ENCODE data around the gene SLC27A3.
"Not testable (repeated sequence)": the region's sequence is repeated elsewhere in the genome, so short reads cannot be mapped to it uniquely, and the experiment has no call there.

The SLC27A3 gene

DNA sequence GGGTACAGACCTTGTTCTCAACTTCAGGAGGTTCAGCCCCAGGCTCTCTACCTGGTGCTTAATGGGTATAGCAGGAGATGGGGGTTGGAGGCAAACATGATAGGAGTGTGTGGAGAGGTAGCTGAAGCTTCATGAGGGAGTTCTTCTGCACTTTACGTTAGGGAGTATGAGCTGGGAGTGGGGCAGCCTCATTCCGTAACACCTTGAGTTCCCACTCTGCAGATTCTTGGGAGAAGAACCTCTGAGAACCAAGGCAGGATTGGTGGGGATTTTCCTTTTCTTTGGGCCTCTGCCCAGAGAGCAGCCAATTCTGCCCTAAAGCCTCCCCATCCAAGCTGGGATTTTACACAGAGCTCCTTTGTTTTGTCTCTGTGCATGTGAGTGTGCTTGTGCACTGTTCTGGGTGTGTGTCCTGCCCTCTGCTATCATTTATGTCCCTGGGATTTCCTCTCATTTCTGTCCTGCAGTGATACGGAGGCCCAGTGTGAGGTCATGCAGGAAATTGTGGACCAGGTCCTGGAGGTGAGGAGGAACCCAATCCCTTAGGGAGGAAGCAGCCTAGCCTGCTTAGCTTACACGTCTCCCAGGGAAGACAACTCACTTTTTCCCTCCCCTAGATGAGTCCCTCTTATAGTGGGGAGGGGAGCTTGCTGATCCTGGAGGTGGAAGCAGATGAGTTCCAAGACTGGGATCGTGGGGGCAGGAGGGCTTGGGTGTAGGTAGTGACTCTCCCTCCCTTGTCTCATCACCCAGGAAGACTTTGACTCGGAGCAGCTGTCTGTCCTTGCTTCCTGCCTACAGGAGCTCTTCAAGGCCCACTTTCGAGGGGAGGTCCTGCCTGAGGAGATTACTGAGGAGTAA, 11.6 kb upstream of the SLC27A3 start:
- no peak for DNase-seq (ENCODE audit: low read depth in 2 of 2)

DNA sequence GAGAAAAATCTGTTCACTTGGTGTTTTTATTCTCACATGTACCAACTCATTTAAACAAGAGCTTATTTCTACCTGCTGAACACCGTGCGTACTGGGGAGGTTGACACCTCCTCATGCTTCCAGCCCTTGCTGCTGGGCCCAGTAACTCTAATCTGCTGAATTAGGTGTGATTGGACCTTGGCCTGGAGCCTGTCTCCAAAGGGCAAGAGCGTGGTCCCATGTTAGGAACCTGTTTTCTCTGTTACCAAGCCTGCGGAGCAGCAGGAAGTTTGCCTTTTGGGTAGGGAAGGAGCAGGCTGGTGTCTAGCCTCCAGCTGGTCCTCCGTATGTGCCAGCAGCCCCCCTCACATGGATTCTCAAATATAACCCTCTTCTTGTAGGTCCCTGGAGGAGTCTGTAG, 10.9 kb upstream of the SLC27A3 start:
- no peak for DNase-seq (ENCODE audit: low read depth in 2 of 2)

DNA sequence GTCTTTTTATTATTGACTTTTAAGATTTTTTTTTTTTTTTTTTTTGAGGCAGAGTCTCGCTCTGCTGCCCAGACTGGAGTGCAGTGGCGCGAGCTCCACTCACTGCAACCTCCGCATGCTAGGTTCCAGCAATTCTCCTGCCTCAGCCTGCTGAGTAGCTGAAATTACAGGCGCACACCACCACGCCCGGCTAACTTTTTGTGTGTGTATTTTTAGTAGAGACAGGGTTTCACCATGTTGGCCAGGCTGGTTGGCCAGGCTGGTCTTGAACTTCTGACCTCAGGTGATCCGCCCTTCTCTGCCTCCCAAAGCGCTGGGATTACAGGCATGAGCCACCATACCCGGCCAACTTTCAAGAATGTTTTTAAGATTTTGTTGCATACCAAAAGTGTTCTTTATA, 8.5 kb upstream of the SLC27A3 start:
- not testable (repeated sequence) for DNase-seq (ENCODE audit: low read depth in 2 of 2)

DNA sequence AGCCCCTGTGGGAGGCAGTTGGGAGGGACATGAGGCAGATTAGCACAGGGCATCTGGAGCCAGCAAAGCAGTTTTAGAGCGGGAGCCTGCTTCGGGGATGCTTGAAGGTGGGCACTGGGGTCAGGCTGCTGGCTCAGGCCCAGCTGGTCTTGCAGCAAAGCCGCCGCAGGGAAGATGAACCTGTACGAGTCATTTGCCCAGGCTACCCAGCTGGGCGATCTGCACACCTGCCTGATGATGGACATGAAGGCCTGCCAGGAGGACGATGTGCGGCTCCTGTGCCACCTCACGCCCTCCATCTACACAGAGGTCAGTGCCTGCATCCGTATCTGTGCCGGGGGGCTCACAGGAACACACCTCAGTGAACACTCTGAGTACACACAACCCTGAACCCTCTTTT, 7.7 kb upstream of the SLC27A3 start:
- DNase-seq (ENCODE audit: low read depth in 2 of 2): no peak

DNA sequence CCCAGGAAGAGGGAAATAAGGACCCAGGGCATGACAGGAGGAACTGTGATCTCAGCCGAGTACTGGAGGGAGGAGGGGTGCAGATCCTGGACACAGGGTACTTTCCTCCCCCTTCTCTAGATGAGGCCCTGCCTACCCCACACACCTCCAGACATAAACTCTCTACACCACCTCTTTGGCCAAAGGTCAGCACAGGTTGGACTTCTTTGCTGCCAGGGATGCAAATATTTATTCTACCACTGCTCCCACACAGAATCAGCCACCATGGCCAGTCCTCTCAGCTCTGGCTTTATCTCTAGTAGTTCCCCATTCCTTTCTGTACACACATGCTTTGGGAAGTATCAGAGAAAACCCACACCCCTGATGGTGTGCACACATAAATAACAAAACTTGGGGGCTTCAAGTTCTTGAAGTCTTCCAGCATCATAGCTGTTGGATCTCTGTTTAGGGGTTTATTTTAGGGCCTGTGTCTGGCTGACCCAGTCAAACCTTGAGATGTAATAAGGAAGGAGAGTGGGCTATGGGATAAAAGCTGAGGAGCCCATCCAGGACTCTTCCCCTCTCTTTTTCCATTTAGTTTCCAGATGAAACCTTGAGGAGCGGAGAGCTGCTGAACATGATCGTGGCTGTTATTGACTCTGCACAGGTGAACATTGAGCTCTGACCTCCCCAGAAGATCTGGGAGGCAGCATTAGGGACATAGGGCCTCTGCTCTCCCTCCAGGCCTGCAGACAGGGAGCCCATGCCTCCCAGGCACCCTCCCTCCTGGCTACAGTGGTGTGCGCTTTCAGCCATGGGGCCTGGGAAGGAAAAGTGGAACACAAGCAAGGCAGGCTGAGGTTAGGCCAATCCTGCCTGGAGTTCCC, 6.7 kb upstream of the SLC27A3 start:
- no peak for DNase-seq (ENCODE audit: low read depth in 2 of 2)

DNA sequence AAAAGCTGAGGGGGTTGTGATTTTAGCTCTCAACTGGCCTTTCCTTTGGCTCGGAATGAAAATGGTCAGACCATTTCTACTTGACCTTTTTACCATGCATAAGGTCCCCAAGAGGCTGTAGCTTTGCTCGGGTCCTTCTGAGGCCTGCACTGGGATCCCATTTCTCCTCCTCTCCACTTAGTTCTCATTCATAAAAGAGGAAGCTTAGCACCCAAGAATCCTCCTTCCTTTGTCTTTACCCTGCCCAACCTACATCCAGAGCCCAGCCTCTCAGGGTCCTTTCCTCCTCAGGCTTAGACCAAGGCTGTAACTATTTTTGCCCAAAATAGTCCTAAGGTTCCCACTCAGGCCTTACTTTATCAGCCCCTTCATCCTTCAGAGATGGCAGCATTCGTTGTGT, 6.0 kb upstream of the SLC27A3 start:
- no peak for DNase-seq (ENCODE audit: low read depth in 2 of 2)

DNA sequence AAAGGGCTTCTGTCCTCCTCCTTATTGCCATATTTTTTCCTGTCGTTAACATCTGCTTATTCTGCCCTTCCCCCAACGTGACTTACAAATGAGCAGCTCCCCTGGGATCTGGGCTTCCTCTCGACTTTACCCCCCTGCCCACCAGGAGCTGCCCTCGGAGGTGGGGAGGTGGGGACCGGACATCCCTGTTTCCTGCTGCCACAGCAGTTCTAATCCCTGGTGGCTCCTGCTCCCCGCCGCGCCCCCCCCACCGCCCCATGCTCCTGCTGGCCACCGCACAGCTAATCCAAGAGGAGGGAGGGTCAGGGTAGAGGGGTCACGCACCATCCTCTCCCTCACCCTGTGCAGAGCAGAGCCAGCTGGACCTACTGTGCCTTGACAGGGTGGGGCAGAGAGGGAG, 4.4 kb upstream of the SLC27A3 start:
- DNase-seq (ENCODE audit: low read depth in 2 of 2): no peak

DNA sequence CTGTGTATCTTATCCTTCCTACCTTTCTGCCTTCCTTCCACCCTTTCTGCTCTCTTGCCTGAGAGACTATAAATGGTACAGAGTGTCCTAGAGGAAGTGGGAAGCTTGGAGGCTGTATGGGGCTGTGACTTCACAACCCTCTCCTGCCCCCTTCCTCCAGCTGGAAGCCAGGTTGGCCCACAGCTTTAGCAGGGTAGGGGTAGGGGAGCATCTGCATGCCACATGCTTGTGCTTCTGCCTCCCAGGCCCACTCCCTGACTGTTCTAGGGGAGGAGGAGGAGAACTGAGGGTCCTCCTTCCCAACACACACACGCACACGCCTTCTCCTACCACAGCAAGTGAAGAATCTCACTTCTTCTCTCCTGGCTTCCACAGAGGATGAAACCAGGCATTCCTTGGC, 3.9 kb upstream of the SLC27A3 start:
- DNase-seq (ENCODE audit: low read depth in 2 of 2): no peak

DNA sequence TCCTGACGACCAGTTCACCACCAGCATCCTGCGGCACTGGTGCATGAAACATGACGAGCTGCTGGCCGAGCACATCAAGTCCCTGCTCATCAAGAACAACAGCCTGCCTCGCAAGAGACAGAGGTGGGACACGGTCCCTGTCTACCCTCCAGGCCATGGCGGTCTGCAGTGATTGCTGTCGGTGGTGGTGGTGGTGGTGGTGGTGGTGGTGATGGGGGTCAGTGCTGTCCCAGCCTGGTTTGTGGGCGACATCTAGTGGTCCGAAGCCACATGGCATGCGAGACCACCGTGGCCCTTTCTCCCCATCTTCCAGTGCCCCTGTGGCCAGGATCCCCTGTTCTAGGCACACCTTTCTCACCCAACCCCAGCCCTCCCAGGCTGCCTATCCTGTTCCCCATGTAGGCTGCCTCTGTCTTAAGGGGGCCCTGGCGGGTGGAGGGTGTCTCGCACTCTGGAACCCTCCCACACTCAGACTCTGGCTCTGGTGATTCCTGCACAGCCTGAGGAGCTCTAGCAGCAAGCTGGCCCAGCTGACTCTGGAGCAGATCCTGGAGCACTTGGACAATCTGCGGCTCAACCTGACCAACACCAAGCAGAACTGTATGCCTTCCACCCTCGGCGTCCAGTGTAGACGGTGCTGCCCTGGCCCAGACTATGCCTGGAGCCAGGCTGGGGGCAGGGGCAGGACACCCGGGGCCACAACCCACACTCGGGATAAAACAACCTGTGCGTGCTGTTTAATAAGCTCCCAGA, 3.2 kb upstream of the SLC27A3 start:
- DNase-seq (ENCODE audit: low read depth in 2 of 2): no peak

DNA sequence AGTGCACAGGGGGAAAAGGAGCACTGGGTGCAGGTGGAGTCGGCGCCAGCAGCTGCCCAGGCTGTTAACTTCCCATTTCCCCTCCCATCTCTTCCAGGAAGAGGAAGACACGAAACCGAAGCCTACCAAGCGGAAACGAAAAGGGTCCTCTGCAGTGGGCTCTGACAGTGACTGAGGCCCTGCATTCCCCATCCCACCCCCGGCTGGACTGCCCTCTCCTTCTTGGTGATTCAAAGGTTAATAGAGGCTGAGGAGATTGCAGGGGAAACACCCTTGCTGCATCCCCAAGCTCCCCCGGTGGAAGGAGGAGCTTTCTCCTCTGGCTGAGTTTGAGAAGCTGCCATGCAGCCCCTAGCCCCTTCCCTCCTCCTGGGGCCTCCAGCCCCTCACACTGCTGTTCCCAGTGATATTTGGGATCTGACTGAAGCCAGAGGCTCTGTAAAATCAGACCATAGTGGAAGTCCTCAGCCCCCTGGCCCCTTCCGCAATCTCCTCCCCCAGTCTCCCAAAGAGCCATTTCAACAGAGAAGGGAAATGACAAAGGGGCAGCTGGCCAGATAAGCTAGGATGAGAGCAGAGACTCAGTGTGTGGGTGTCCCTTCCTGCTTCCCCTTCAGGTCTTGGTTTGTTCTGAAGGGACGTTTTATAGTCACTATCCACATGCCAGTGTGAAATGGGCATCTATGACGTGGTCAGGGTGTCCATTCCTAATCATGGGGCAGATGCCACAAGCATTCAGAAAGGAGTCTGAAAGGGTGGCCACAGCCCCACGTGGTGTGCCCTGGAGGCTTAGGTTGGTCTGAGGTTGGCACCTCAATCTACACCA, 1.9 kb upstream of the SLC27A3 start:
- DNase-seq (ENCODE audit: low read depth in 2 of 2): no peak

DNA sequence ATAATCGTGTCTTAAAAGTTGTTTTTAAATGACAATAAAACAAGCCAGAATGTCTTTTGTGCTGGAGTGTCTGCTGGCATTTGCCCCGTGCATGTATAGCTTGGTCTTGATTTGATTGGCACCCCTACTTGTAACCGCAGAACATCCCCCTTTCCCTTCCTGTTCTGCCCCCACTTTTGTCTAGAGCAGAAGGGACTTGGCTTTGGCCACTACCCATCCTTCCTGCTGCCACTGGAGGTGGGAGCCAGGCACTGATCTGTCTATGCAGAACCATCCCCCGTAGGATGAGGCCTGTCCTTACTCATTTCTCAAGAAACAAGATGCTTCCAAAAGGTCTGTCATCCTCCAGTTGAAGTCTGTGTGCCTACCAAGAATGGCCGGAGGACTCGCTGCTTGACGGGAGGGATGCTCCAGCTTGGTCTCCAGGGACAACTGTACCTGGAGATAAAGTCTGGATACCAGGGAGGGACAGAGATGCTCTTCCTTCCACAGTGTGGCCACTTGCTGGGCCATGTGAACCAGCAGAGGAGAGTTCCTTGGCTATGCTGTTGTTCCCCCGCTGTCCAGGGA, 1.1 kb upstream of the SLC27A3 start:
- no peak for DNase-seq (ENCODE audit: low read depth in 2 of 2)

DNA sequence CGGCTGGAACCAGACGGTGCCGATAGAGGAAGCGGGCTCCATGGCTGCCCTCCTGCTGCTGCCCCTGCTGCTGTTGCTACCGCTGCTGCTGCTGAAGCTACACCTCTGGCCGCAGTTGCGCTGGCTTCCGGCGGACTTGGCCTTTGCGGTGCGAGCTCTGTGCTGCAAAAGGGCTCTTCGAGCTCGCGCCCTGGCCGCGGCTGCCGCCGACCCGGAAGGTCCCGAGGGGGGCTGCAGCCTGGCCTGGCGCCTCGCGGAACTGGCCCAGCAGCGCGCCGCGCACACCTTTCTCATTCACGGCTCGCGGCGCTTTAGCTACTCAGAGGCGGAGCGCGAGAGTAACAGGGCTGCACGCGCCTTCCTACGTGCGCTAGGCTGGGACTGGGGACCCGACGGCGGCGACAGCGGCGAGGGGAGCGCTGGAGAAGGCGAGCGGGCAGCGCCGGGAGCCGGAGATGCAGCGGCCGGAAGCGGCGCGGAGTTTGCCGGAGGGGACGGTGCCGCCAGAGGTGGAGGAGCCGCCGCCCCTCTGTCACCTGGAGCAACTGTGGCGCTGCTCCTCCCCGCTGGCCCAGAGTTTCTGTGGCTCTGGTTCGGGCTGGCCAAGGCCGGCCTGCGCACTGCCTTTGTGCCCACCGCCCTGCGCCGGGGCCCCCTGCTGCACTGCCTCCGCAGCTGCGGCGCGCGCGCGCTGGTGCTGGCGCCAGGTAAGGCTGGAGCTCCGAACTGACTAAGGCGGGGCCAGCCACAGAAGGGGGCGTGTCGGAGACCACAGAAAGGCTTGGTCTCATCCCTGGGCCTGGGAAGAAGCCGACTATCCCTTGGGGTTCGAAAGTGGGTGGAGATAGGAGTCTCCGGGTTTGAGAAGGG, 486 bp downstream of the SLC27A3 start:
- DNase-seq (ENCODE audit: low read depth in 2 of 2): peak; percentile 35 to 51

DNA sequence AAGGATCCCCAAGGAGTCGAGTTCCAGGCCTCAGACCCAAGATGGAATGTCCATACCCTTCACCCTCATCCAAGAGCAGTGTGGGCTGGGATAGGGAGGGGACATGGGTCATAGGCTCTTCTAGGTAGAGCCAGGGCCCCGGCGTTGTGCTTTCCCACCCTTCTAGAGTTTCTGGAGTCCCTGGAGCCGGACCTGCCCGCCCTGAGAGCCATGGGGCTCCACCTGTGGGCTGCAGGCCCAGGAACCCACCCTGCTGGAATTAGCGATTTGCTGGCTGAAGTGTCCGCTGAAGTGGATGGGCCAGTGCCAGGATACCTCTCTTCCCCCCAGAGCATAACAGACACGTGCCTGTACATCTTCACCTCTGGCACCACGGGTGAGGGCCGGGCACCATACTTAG, 1.1 kb downstream of the SLC27A3 start:
- DNase-seq (ENCODE audit: low read depth in 2 of 2): no peak

DNA sequence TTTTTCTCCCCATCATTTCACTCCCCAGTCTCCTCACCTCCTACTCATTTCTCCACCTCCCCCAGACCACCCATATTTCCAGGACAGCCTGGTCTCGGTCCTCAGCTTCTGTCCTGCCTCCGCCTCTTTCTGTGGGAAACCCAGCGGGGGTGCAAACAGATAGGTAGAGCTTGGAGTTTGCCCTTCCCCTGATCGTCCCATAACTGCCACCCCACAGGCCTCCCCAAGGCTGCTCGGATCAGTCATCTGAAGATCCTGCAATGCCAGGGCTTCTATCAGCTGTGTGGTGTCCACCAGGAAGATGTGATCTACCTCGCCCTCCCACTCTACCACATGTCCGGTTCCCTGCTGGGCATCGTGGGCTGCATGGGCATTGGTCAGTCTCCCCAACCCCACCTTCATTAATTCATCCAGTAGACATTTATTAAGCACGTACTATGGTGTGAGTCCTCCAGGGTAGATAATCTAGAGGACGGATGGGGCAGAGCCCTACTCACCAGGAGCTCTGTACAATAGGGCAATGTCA, 1.7 kb downstream of the SLC27A3 start:
- DNase-seq (ENCODE audit: low read depth in 2 of 2): no peak

DNA sequence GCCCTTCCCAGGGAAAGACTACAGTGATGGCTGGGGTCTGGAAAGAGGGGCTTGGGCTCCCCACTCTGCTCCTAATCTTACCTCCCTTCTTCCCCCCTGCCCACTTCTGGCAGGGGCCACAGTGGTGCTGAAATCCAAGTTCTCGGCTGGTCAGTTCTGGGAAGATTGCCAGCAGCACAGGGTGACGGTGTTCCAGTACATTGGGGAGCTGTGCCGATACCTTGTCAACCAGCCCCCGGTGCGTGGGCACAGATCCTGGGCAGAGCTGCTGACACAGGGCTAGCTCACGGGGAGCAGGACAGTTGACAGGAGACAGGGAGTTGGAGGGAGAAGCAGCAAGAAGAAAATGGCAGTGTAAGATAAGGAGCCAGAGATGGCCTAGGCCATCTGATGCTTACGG, 2.4 kb downstream of the SLC27A3 start:
- DNase-seq (ENCODE audit: low read depth in 2 of 2): no peak

DNA sequence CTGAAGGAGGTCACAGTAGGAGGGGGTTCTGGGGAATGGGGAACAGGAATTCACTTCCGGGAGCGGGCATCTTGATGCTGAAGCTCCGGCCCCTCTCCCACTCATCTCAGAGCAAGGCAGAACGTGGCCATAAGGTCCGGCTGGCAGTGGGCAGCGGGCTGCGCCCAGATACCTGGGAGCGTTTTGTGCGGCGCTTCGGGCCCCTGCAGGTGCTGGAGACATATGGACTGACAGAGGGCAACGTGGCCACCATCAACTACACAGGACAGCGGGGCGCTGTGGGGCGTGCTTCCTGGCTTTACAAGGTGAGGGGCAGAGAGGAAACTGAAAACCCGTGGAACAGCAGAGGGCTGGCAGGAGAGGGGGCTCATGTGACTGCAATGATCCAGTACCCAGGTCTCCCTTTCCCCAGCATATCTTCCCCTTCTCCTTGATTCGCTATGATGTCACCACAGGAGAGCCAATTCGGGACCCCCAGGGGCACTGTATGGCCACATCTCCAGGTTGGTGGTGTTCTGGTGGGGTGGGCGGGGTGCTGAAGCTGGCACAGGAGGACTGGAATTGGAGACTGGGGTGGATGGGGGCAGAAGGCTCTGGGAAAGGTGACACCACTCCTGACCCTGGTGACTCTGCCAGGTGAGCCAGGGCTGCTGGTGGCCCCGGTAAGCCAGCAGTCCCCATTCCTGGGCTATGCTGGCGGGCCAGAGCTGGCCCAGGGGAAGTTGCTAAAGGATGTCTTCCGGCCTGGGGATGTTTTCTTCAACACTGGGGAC, 3.0 kb downstream of the SLC27A3 start:
- no peak for DNase-seq (ENCODE audit: low read depth in 2 of 2)

DNA sequence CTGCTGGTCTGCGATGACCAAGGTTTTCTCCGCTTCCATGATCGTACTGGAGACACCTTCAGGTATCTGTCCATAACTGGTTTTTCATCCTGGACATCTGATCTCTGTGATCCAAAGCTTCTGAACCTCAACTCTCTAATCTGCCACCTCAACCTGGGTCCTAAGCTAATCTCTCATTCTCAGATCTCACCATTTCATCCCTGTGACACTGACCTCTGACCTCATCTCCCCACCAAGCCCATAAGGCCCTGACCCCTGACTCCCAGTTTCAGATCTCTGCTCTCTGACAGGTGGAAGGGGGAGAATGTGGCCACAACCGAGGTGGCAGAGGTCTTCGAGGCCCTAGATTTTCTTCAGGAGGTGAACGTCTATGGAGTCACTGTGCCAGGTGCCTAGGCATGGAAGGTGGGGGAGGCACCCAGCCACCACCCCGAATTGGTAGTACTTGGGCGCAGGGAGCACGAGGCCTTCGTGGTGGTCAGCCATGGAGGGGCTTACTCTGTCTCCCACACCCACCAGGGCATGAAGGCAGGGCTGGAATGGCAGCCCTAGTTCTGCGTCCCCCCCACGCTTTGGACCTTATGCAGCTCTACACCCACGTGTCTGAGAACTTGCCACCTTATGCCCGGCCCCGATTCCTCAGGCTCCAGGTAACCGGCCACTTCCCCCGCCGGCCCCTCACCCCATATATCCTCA, 3.8 kb downstream of the SLC27A3 start:
- no peak for DNase-seq (ENCODE audit: low read depth in 2 of 2)

DNA sequence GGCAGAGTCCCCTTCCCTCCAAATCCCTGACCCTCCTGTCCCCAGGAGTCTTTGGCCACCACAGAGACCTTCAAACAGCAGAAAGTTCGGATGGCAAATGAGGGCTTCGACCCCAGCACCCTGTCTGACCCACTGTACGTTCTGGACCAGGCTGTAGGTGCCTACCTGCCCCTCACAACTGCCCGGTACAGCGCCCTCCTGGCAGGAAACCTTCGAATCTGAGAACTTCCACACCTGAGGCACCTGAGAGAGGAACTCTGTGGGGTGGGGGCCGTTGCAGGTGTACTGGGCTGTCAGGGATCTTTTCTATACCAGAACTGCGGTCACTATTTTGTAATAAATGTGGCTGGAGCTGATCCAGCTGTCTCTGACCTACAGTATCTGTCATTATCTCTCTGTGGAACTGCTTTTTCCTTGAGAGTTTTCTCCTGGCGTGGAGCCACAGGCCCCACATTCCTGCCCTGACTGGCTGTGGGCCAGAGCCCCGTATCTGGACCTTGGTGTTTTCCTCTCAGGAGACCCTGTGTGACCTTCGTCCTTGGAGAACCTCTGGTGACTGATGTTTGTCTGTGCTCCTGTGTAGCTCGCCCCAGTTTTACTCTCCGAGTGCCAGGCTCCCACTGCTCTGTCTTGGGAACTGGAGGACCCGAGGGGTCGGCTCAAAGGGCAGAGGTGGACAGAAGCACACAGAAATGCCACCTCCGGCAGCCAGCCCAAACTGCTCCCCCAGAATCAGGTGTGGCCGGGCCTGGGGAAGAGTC, 4.8 kb downstream of the SLC27A3 start:
- DNase-seq (ENCODE audit: low read depth in 2 of 2): no peak
